ENCODE measurements around the gene POTEI.
"Not testable (repeated sequence)": the region's sequence is repeated elsewhere in the genome, so short reads cannot be mapped to it uniquely, and the experiment has no call there.

POTEI gene

DNA sequence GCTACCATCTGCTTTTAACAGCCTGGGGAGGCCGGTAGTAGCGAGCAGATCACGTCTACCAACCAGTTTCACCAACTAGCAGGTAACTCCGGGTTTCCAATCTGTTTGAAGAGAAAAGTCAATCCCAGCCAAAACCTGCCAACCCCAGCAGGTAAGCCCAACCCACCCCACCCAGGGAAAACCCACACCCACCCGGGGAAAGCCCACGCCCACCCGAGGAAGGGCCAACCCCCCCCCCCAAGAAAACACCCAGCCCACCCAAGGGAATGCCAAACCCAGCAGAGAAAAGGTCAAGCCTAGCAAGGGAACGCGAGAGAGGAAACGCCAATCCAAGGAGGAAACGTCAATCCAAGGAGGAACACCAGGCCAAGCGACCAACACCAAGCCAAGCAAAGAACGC is at the start of gene POTEI:
Gene POTEI, minus strand, starts transcription at position 101 of the 400 bp plus-strand sequence. Its CDS starts 93 bp downstream, at position 8.
- DNase-seq: not testable (repeated sequence)

DNA sequence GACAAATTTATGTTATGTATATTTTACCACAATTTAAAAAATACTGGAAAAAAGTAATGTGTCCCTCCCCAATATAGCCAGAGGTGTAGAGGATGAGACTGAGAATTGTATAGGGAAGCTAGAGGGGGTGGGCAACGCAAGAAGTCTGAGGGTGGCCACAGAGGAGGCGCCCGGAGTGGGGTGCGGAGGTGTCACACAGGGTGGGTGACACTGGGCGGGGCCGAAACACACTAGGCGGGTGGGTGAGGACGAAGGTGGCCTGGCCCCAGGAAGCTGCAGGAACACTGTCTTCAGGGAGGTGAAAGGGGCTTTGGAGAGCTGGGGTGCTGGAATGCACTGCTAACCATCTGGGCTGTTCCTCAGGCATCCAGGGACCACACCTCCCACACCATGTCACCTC is 47.3 kb upstream of the POTEI start:
- not testable (repeated sequence) for DNase-seq

GRCh38 chr2:130554178-130554577 is 45.0 kb upstream of the POTEI start:
- DNase-seq: not testable (repeated sequence)

GRCh38 chr2:130549475-130549874 is 40.3 kb upstream of the POTEI start:
- DNase-seq: not testable (repeated sequence)

GRCh38 chr2:130548418-130548817 is 39.3 kb upstream of the POTEI start:
- not testable (repeated sequence) for DNase-seq

DNA sequence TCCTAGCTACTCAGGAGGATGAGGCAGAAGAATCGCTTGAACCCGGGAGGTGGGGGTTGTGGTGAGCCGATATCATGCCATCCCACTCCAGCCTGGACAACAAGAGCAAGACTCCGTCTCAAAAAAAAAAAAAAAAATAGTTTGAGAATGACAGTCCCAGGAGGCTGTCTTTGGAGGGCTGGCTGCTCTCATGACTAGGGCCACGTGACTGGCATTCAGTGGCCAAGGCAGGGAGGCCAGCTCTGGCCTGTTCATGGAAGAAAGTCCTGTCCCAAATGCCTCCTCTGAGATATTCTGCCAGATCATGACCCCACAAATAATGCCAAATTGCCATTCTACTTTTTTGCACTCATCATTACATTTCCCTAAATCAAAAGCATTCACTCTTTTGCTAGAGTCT is 35.9 kb upstream of the POTEI start:
- not testable (repeated sequence) for DNase-seq

DNA sequence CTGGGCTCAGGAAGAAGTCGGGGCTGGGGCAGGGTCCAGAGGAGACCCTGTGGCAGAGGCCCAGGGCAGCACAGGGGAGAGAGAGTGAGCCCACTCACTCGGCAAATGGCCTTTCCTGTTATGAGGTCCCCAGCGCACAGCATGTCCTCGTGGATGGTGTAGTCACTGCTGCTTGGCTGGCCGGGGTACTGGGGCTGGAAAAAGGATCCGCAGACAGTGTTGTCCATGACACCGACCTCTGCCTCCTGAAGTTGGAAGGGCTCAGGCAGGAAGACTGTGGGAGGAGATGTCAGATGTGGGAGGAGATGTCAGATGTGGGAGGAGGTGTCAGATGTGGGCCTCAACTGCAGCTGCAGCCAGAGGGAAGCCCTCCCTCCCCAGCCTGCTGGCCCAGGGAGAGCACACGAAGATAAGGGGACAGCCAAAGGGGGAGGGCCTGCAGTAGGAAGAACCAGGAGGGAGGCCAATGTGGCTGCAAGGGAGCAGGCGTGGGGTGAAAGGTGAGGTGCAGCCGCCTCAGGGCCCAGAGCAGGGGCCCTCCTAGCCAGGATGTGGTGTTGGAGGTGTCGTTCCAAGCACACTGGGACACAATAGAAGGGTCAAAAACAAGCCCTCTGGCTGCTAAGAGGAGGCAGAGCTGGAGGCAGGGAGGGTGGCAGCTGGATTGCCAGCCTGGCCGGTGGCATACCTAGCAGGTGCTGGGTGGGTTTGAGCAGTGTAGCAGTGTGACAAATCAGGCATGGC is 34.8 kb upstream of the POTEI start:
- not testable (repeated sequence) for DNase-seq

GRCh38 chr2:130542789-130543188 is 33.7 kb upstream of the POTEI start:
- not testable (repeated sequence) for DNase-seq

GRCh38 chr2:130538271-130538670 is 29.1 kb upstream of the POTEI start:
- DNase-seq: not testable (repeated sequence)

GRCh38 chr2:130536654-130537053 is 27.5 kb upstream of the POTEI start:
- not testable (repeated sequence) for DNase-seq

- not testable (repeated sequence) for DNase-seq
These were observed 22.5 kb upstream of the POTEI start for GRCh38 chr2:130531672-130532071.

GRCh38 chr2:130531225-130531624 is 22.1 kb upstream of the POTEI start:
- not testable (repeated sequence) for DNase-seq

GRCh38 chr2:130530212-130530611 is 21.1 kb upstream of the POTEI start:
- DNase-seq: not testable (repeated sequence)

- DNase-seq: not testable (repeated sequence)
These were observed 20.4 kb upstream of the POTEI start for GRCh38 chr2:130529545-130529944.

GRCh38 chr2:130527365-130527967 is 18.3 kb upstream of the POTEI start:
- not testable (repeated sequence) for DNase-seq

GRCh38 chr2:130522390-130522789 is 13.3 kb upstream of the POTEI start:
- DNase-seq: not testable (repeated sequence)

DNA sequence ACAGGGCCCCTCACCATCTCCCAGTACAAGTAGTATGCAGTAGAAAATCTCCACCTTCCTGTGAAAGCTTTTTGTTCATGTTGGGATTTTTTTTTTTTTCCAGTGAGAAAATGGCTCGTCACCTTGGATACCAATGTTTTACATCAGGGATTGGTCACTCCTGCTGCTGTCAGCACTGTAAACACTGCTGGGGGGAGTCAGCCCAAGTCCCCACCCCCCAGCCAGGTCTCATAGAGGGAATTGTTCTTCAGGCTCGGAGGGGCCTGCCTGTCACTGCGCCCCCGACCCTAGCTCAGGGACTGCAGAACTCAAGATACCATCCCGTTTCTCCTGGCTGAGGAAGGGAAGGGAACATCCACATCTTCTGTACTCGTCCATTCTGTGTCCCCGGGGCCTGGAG is 11.9 kb upstream of the POTEI start, which contains the start of gene CFC1B:
Gene CFC1B, plus strand, starts transcription at position 231 of the 400 bp plus-strand sequence. CDS start 263 bp downstream, outside the sequence.
- not testable (repeated sequence) for DNase-seq

DNA sequence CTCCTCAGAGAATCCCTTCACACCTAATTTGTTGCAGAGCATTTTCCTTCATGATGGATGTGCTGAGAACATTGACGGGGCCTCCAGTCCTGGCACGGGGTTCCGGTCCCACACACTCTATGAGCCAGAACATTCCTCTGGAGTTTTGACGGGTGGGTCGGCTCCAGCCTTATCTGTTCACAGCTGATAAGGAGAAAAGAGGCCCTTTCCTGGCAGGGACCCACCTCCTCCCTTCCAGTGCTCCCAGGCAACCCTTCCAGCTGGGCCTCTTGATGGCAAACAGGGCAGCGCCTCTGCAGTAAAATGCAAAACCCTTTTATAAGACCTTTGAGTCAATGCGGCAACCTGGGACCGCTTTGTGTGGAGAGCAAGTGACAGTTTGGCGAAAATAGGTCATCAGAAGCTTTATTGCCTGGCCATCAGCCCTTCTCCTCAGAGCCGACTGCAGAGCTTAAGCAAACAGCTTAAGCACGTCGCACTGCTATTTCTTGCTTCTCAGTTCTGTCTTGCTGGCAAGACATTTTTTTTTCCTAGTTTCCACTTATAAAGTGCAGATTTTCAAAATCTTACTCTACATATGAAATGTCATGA is 9.5 kb upstream of the POTEI start:
- not testable (repeated sequence) for DNase-seq

DNA sequence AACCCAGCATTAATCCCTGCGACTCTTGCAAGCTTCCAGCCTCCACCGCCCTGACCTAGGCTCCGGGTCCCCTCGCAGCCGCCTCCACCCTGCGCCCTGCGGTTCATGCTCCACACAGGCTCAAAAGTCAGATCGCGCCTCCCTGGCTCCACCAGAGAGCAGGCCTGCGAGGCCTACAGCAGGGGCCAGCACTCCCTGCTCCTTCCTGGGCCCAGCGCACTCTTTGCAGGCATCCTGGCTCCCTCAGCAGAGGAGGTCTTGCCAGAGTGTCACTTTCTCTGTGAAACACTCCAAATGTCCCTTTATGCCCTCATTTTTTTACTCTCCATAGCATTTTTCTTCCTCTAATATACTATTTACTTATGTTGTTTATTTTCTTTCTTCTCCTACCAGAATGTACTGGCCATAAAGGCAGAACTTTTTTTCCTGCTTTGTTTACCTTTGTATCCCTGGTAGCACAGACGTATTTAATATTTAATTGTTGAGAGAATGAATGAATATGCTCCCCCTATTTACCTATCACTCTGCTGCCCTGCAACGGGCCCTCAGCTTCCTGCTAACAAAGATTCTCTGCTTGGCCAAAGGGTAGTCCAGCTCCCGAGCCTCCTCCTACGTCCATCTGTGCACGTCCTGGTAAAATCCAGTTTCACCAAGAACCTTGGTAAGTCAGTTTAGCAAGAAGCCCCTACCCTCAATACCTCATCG is 2.8 kb upstream of the POTEI start:
- not testable (repeated sequence) for DNase-seq

DNA sequence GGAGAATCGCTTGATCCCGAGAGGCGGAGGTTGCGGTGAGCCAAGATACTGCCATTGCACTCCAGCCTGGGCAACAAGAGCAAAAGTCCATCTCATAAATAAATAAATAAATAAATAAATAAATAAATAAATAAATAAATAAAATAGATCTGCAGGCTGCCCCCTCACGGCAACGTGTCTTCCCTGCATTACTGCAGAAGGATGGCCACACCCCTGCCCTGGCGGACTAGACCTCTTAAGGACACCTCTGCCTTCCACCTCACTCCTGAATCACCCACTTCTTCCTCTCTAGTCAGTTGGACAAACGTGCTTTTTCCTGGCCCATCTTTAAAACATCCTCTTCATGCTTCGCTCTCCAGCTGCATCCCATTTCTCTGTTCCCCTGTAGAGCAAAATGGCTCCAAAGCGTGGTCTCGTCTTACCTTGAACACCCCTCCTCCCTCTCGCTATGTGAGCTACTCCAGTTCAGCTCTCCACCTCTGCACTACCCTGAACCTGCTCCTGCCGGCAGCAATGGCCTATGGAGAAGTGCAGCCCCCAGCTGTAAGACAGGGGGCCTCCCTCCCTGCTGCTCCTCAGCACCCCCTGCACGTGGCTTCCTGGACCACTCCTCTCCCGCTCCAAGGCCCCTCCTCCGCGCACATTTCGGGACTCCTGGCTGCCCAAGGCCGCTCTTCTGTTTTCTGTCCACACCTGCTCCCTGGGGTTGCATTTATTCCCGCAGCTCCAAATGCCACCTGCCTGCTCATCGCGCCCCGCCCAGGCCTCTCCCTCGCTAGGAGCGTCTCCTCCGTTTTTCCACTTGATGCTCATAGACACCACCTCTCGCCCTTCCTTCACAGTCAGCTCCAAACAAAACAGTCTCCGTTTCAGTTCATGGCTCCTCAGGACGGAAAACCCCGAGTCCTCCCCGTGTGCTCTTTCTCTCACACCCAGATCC is 1.9 kb upstream of the POTEI start:
- not testable (repeated sequence) for DNase-seq

DNA sequence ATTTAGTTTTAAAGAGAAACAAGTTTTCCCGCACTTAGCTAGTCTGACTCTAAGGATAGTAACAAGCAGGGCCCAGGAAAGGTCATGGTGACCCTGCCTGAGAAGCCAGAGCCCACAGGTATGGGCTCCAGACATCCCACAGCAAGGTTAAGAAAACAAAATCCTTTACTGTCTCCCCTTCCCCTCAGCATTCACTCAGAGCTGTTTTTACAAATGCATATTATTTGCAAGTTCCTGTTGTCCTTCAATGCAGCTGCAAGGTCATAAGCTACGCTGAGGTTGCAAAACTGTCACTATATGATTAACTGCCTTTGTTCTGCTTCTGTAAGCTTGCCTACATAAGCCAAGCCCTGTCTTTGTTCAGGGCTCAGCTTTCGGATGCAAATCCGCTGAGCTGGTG is 18.1 kb downstream of the POTEI start:
- DNase-seq: not testable (repeated sequence)

- not testable (repeated sequence) for DNase-seq
These were observed 53.7 kb downstream of the POTEI start for GRCh38 chr2:130455413-130455812.

All from NCI-H2171 treated with DMSO at 0.1 percent for 48 hours (cell line).